Common myeloid progenitor, CD34-positive (primary cell): ENCODE data around the gene CLCN4.

ENCODE experiments used
- CTCF ChIA-PET: fragments of 350-600 bp; sonication (Branson Sonifier 250); formaldehyde crosslinking; loops from one replicate; lab custom pipeline; 2021; ENCODE audit warnings: antibody characterized with exemption; lab: Charles Lee
- POLR2A ChIA-PET: fragments of 350-600 bp; sonication (Branson Sonifier 250); formaldehyde crosslinking; loops from one replicate; lab custom pipeline; 2021; ENCODE audit warnings: antibody characterized with exemption; lab: Charles Lee
- DNase-seq, 3 donors: peaks; one replicate each; pipeline versions ENCODE4 v3.0.0 to v3.0.0-alpha.2; 2013
- H3K27ac ChIP-seq, 2 experiments: 1 replicate in 1 of 2; 2 replicates in 1 of 2; pipeline ENCODE4 v1.7.0; 2013; ENCODE audit warnings: inconsistent platforms in 2 of 2, low read length in 2 of 2, mild to moderate bottlenecking in 2 of 2, low read depth in 1 of 2, moderate library complexity in 1 of 2; ENCODE audit not compliant: severe bottlenecking in 2 of 2, insufficient read depth in 1 of 2, poor library complexity in 1 of 2
- H3K27me3 ChIP-seq, 5 experiments: replicated peaks in 2 of 5; 1 replicate in 3 of 5; 2 replicates in 2 of 5; pipeline versions ENCODE4 v1.6.1 to v1.7.0; 2013; ENCODE audit warnings: low read length in 4 of 5, mild to moderate bottlenecking in 2 of 5, moderate library complexity in 2 of 5, inconsistent platforms in 1 of 5; ENCODE audit not compliant: insufficient read depth in 5 of 5, control insufficient read depth in 4 of 5
- H3K36me3 ChIP-seq, 4 experiments: 1 replicate in 2 of 4; 2 replicates in 2 of 4; pipeline versions ENCODE4 v1.6.1 to v1.7.0; 2013; ENCODE audit warnings: low read length in 3 of 4, control low read depth in 1 of 4, mild to moderate bottlenecking in 1 of 4; ENCODE audit not compliant: control insufficient read depth in 4 of 4, insufficient read depth in 4 of 4
- H3K4me1 ChIP-seq, 4 experiments: 1 replicate in 3 of 4; 2 replicates in 1 of 4; pipeline versions ENCODE4 v1.6.1 to v1.7.1; 2013; ENCODE audit warnings: low read length in 3 of 4, mild to moderate bottlenecking in 3 of 4, control low read depth in 1 of 4, inconsistent platforms in 1 of 4, moderate library complexity in 1 of 4; ENCODE audit not compliant: control insufficient read depth in 4 of 4, insufficient read depth in 4 of 4; ENCODE audit errors: control extremely low read depth in 1 of 4
- H3K4me3 ChIP-seq, 7 experiments: 1 replicate in 4 of 7; 2 replicates in 3 of 7; pipeline versions ENCODE4 v1.5.1 to v1.7.0; 2013; ENCODE audit warnings: mild to moderate bottlenecking in 7 of 7, low read length in 6 of 7, moderate library complexity in 6 of 7, inconsistent platforms in 2 of 7, low read depth in 2 of 7, control low read depth in 1 of 7; ENCODE audit not compliant: insufficient read depth in 4 of 7, control insufficient read depth in 1 of 7; ENCODE audit errors: extremely low read depth in 1 of 7
- H3K9me3 ChIP-seq, 5 experiments: 1 replicate in 4 of 5; 2 replicates in 1 of 5; pipeline versions ENCODE4 v1.6.1 to v1.7.1; 2013; ENCODE audit warnings: low read length in 4 of 5, mild to moderate bottlenecking in 2 of 5, inconsistent platforms in 1 of 5, low read depth in 1 of 5, moderate library complexity in 1 of 5; ENCODE audit not compliant: control insufficient read depth in 4 of 5, insufficient read depth in 2 of 5; ENCODE audit errors: control extremely low read depth in 1 of 5
- WGBS: methylation state at CpG from one replicate; pipeline ENCODE4 v1.1.5; 2013; ENCODE audit not compliant: insufficient coverage; 5-methylcytosine and 5-hydroxymethylcytosine counted together

CLCN4 gene

GRCh38 chrX:10237241-10237640 lies 80.5 kb downstream of the CLCN4 start:
- CTCF ChIA-PET: no interaction called here
- no peaks in the 10 kb centered on the region for H3K36me3 ChIP-seq
- no peak overlapping the region for H3K27ac ChIP-seq
- 76% methylated on average over 3 of the region's 7 CpGs for WGBS
- H3K4me1 ChIP-seq: no peaks in the 10 kb centered on the region
- no peak overlapping the region for H3K4me3 ChIP-seq
- H3K9me3 ChIP-seq: no peaks in the 10 kb centered on the region
- no peaks in the 10 kb centered on the region for H3K27me3 ChIP-seq
- no peak for DNase-seq
- POLR2A ChIA-PET: no interaction called here

GRCh38 chrX:10239611-10240064 lies 82.9 kb downstream of the CLCN4 start:
- no peak overlapping the region for H3K27ac ChIP-seq

GRCh38 chrX:10240918-10241317 lies 84.1 kb downstream of the CLCN4 start:
- 54% methylated on average over 2 of the region's 4 CpGs for whole genome bisulfite sequencing
- H3K27ac ChIP-seq: no peak overlapping the region
- DNase-seq: no peak
- H3K27me3 ChIP-seq: peaks cover 0 to 3% (median 0%) of the 10 kb centered on the region in 5 experiments
- ChIA-PET CTCF (no interaction called here), POLR2A (no interaction called here)
- no peak overlapping the region for H3K4me3 ChIP-seq
- H3K4me1 ChIP-seq: no peaks in the 10 kb centered on the region
- H3K36me3 ChIP-seq: no peaks in the 10 kb centered on the region
- no peaks in the 10 kb centered on the region for H3K9me3 ChIP-seq

More at GRCh38 chrX:10239611-10240064, 82.9 kb downstream of the CLCN4 start:
- no peak for DNase-seq
- no peaks in the 10 kb centered on the region for H3K9me3 ChIP-seq
- no peaks in the 10 kb centered on the region for H3K4me1 ChIP-seq
- CTCF ChIA-PET: interaction anchor here (0.9 kb wide), 1 partner anchor 11 kb away, joined by 3 read pairs; no protein-coding TSS in a partner anchor
- H3K4me3 ChIP-seq: no peak overlapping the region
- 96% methylated on average over 6 of the region's 11 CpGs for WGBS
- no peaks in the 10 kb centered on the region for H3K36me3 ChIP-seq
- POLR2A ChIA-PET: no interaction called here
- H3K27me3 ChIP-seq: no peaks in the 10 kb centered on the region

DNA sequence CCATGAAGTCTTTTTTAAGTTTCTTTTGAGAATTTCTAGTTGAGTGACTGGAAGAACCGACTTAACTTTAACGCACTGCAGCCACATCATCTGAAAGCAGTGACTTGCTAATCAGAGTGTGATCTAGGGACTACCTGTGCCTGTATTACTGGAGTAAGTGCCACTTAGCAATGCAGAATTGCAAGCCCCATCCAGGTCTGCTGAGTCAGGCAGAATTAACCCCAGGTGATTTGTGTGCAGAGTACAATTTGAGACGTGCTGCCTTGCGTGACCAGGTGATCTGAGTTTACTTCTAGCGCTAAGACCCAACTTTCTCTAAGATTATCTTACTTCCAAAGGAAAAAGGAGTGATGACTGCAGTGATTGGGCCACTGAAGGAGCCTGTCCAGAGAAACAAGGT lies 85.3 kb downstream of the CLCN4 start:
- CTCF ChIA-PET: no interaction called here

GRCh38 chrX:10243106-10243505 lies 86.3 kb downstream of the CLCN4 start:
- H3K4me3 ChIP-seq: no peak overlapping the region
- no peaks in the 10 kb centered on the region for H3K4me1 ChIP-seq
- no peak overlapping the region for H3K27ac ChIP-seq
- 73% methylated on average over 3 of the region's 4 CpGs for WGBS
- no peaks in the 10 kb centered on the region for H3K36me3 ChIP-seq
- CTCF ChIA-PET: no interaction called here
- H3K9me3 ChIP-seq: no peaks in the 10 kb centered on the region
- POLR2A ChIA-PET: no interaction called here
- DNase-seq: no peak
- peaks cover 0 to 3% (median 0%) of the 10 kb centered on the region in 5 experiments for H3K27me3 ChIP-seq

More for the DNA sequence above, 85.3 kb downstream of the CLCN4 start:
- Histone ChIP-seq H3K4me1 (no peaks in the 10 kb centered on the region), H3K9me3 (no peaks in the 10 kb centered on the region), H3K27ac (no peak overlapping the region), H3K36me3 (no peaks in the 10 kb centered on the region), H3K4me3 (no peak overlapping the region), H3K27me3 (peaks cover 0 to 3% (median 0%) of the 10 kb centered on the region in 5 experiments)
- POLR2A ChIA-PET: no interaction called here
- no peak for DNase-seq
- WGBS: 89% methylated on average over 3 of the region's 5 CpGs

DNA sequence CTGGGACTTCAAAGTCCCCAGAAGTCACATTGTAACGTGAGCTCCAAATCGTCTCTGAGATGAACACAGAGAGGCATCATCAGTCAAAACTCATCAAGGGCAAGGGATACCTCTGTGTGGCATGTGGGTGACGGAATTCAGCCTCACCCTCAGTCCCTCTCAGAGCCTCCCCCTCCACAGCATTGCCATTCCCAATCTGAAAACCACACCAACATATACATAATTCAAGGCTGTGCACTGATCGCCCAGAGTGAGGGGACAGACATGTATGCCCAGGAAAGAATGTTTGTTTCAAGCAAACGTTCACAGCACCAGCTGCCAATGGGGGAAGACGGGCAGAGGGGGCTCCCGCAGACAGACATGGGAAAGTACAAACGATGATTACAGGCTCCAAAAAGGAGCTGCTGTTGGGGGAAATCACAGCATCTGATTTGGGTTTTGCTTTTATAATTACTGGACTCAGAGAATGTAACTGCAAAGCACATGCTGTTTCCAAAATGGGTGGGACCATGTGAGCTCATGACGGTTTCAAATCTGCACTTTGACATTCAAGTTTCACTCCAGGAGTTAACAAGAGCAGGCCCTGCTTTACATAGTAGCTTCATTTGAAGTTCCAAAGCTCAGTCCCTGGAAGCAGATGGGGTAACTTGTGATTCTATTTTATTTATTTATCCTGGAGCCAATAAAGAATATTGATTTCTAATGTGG lies 88.3 kb downstream of the CLCN4 start:
- no peak overlapping the region for H3K4me3 ChIP-seq
- no peaks in the 10 kb centered on the region for H3K4me1 ChIP-seq
- CTCF ChIA-PET: no interaction called here
- POLR2A ChIA-PET: no interaction called here
- H3K27ac ChIP-seq: no peak overlapping the region
- no peaks in the 10 kb centered on the region for H3K36me3 ChIP-seq
- peaks cover 0 to 4% (median 0%) of the 10 kb centered on the region in 5 experiments for H3K9me3 ChIP-seq
- H3K27me3 ChIP-seq: peaks cover 0 to 3% (median 0%) of the 10 kb centered on the region in 5 experiments
- 77% methylated on average over 8 of the region's 9 CpGs for WGBS
- DNase-seq: no peak

DNA sequence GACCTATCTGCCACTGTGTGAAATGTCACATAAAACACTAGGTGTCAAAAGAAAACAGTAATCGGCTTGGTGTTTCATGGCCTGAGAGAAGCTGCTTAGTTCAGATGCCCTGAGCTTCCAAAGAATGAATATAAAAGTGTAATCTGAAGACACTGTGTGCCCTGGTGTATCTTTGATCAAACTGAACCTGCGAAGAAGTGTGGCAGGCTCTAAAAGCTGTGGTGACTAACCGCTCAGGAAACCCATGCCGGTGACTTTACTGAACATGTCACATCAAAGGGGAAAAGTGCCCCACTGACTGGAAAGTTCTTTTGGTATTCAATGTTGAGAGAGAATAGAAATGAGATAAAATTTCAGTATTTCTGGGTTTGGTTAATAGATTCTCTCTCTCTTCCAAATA lies 89.1 kb downstream of the CLCN4 start:
- WGBS: 67% methylated on average over 4 of the region's 4 CpGs
- ChIA-PET POLR2A (no interaction called here), CTCF (no interaction called here)
- Histone ChIP-seq H3K27ac (no peak overlapping the region), H3K9me3 (peaks cover 0 to 4% (median 0%) of the 10 kb centered on the region in 5 experiments), H3K4me3 (no peak overlapping the region), H3K36me3 (no peaks in the 10 kb centered on the region), H3K27me3 (peaks cover 0 to 3% (median 0%) of the 10 kb centered on the region in 5 experiments), H3K4me1 (no peaks in the 10 kb centered on the region)
- peak in 1 of 3 donors; percentile 11 for DNase-seq
